GM06990 (cell line): ENCODE results near the gene SDK1.
"Not testable (repeated sequence)": the region's sequence is repeated elsewhere in the genome, so short reads cannot be mapped to it uniquely, and the experiment has no call there.

Experiments used
- DNase-seq: peaks from one replicate; pipeline ENCODE4 v3.0.0-alpha.2; 2011; ENCODE audit not compliant: insufficient read length; ENCODE audit errors: extremely low read depth
- H3K27me3 ChIP-seq: replicated peaks from 2 replicates; pipeline ENCODE4 v1.6.0; 2011; ENCODE audit warnings: low read length; ENCODE audit not compliant: control insufficient read depth, insufficient read depth
- H3K36me3 ChIP-seq: 2 replicates; pipeline ENCODE4 v1.5.1; 2011; ENCODE audit warnings: low read length; ENCODE audit not compliant: control insufficient read depth, insufficient read depth
- H3K4me3 ChIP-seq: replicated peaks from 2 replicates; pipeline ENCODE4 v1.5.1; 2011; ENCODE audit warnings: low read depth, mild to moderate bottlenecking, control low read depth, low read length
- TF ChIP-seq, protein P1 (sequence below): IDR thresholded peaks from 2 replicates; pipeline ENCODE4 v1.5.1; 2011; ENCODE audit warnings: low read length, control low read depth, mild to moderate bottlenecking, inconsistent platforms; ENCODE audit not compliant: insufficient read depth, poor library complexity, severe bottlenecking

SDK1 gene

DNA sequence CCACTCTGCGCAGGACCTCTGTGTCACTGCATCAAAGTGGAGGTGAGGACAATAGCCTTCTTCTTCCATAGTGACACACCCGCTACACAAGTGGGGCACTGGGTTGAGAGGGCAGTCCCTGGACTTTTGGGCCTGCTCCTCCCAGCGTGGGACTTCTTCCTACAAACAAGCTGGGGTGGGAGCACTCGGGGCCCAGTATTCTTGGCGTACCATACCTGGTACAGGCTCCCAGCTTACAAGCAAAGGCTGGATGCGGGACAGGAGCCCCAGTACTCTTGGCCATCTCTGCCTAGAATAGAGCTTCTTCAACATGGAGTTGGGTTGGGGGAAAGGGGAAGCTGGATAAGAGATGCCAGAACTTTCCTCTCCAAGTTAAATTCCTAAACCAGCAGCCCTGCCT lies 954.3 kb downstream of the SDK1 start:
- TF ChIP-seq, protein P1, sequence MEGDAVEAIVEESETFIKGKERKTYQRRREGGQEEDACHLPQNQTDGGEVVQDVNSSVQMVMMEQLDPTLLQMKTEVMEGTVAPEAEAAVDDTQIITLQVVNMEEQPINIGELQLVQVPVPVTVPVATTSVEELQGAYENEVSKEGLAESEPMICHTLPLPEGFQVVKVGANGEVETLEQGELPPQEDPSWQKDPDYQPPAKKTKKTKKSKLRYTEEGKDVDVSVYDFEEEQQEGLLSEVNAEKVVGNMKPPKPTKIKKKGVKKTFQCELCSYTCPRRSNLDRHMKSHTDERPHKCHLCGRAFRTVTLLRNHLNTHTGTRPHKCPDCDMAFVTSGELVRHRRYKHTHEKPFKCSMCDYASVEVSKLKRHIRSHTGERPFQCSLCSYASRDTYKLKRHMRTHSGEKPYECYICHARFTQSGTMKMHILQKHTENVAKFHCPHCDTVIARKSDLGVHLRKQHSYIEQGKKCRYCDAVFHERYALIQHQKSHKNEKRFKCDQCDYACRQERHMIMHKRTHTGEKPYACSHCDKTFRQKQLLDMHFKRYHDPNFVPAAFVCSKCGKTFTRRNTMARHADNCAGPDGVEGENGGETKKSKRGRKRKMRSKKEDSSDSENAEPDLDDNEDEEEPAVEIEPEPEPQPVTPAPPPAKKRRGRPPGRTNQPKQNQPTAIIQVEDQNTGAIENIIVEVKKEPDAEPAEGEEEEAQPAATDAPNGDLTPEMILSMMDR, result no peak
- DNase-seq, result no peak
- no peaks in the 10 kb centered on the region for H3K36me3 ChIP-seq
- H3K4me3 ChIP-seq, result no peak overlapping the region
- no peaks in the 10 kb centered on the region for H3K27me3 ChIP-seq

GRCh38 chr7:4256286-4256685 lies 955.2 kb downstream of the SDK1 start:
- Histone ChIP-seq H3K4me3 (no peak overlapping the region), H3K36me3 (no peaks in the 10 kb centered on the region), H3K27me3 (no peaks in the 10 kb centered on the region)
- TF ChIP-seq, protein P1, result no peak
- no peak for DNase-seq

- TF ChIP-seq, protein P1, result no peak
- DNase-seq, result no peak
- Histone ChIP-seq H3K27me3 (no peaks in the 10 kb centered on the region), H3K36me3 (no peaks in the 10 kb centered on the region), H3K4me3 (no peak overlapping the region)
Observed at GRCh38 chr7:4257146-4258111, 956.4 kb downstream of the SDK1 start.

- not testable (repeated sequence) for H3K36me3 ChIP-seq, H3K27me3 ChIP-seq, H3K4me3 ChIP-seq, DNase-seq
Observed at GRCh38 chr7:4260116-4260515, 959.1 kb downstream of the SDK1 start.

GRCh38 chr7:4260867-4261600 lies 960.0 kb downstream of the SDK1 start:
- no peak for DNase-seq
- Histone ChIP-seq H3K36me3 (no peaks in the 10 kb centered on the region), H3K27me3 (no peaks in the 10 kb centered on the region), H3K4me3 (no peak overlapping the region)
- TF ChIP-seq, protein P1, result no peak

DNA sequence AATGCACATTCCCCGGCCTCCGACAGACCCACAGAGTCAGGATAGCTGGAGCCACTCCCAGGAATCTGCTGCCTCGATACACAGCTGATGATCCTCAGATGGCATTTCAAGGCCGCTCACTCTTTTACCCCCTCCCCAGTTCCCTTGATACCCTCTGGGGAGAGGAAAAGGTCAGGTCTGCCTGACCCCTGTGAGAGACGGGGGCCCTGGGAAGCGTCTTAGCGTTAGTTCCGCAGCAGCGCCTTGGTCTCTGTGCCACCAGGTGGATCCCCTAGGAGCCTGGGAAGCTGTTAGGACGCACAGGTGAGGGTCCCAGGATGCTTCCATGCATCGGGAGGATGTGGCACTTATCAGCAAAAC lies 960.5 kb downstream of the SDK1 start:
- DNase-seq, result no peak
- TF ChIP-seq, protein P1, result no peak
- H3K4me3 ChIP-seq, result no peak overlapping the region
- no peaks in the 10 kb centered on the region for H3K36me3 ChIP-seq
- no peaks in the 10 kb centered on the region for H3K27me3 ChIP-seq

- not testable (repeated sequence) for H3K4me3 ChIP-seq, H3K36me3 ChIP-seq, DNase-seq, H3K27me3 ChIP-seq
Observed at GRCh38 chr7:4264206-4264605, 963.2 kb downstream of the SDK1 start.
